Amygdala (tissue), 56 donors: ENCODE results near the gene HECTD1.

Experiments
- DNase-seq, 56 donors: peaks; one replicate each; lab custom pipeline; 2025; lab: John Stamatoyannopoulos, UW

The HECTD1 gene

GRCh38 chr14:31162910-31163649, 44.5 kb downstream of the HECTD1 start:
- no peak for DNase-seq

GRCh38 chr14:31161274-31161673, 46.3 kb downstream of the HECTD1 start:
- no peak for DNase-seq

DNA sequence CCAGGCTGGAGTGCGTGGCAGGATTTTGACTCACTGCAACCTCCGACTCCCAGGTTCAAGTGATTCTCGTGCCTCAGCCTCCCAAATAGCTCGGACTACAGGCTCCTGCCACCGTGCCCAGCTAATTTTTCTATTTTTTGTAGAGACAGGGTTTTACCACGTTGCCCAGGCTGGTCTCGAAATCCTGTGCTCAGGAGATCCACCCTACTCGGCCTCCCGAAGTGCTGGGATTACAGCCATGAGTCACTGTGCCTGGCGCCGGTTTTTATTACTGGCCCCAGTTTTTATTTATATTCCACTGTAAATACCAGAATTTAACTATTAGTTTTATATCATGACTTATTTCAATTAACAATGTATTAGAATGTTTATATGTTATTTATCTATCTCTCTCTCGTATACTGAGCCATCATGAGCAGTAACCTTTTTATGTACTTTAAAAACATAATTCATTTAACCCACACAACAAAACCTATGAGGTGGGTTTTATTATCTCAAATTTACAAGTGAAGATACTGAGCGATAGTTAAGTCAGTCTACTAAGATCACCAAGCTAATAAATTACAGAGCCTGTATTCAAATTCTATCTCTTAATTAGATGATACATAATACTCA, 47.8 kb downstream of the HECTD1 start:
- no peak for DNase-seq

- no peak for DNase-seq
Observed at GRCh38 chr14:31154956-31155355, 52.6 kb downstream of the HECTD1 start.

GRCh38 chr14:31142455-31143087, 65.0 kb downstream of the HECTD1 start:
- DNase-seq = no peak

GRCh38 chr14:31139301-31139847, 68.2 kb downstream of the HECTD1 start:
- no peak for DNase-seq

- no peak for DNase-seq
Observed at GRCh38 chr14:31138301-31138700, 69.3 kb downstream of the HECTD1 start.

- no peak for DNase-seq
Observed at GRCh38 chr14:31137214-31137889, 70.2 kb downstream of the HECTD1 start.

DNA sequence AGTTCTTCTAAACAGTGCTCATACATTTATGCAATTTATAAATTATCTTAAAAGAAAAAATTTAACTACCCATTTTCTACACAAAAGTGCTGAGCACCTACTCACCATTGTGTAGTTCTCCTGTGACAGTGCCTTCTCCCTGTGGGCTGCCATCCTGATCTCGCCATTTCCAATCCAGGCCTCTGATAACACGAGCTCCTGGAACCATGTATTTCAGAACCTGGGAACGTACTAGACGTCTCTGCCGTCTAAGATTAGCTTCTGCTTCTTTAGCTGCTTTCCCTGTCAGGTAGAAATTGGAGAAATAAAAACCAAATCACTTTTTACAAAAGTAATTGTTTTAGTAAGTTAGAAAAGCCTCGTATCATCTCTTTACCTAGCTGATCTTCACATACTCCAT, 74.5 kb downstream of the HECTD1 start:
- DNase-seq = no peak

DNA sequence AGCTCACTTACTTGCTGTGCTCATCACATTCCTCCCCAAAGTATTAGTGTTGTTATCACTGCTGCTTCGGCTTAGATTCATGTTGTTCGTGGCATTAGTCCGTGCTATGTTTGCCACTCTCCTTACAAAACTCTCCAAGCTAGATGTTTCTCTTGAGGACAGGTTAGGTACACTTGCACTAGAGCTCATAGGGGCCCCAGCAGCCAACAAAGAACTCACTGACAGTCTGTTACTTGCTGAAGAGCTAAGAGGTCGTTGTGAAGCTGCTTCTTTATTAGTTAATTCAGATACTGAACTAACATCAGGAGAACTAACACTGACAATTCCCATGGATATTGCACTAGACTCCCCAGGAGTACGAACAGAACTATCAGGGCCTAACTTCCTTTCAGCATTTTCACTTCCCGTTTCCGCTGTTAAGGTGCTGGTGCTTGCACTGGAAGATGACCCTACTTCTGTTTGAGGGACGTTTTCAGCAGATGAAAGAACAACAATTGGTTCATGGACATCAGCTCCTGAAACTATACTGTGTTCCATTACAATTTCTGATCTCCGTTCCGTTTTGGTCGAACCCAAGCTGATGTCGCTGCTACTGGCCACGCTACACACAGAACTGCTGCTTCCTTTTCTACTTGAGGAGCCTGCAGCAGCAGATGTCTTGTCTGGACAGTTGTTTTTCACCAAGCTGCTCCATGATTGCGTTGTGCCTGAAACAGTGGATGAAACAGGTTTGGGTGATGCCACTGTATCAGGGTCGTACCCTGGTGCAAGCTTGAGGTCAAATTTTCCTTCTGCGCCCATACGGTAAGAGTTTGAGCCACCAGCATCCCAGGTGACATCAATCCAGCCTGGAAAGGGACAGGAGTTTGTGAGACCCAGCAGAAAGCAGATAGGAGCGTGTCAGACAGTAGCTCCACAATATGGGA, 78.7 kb downstream of the HECTD1 start:
- peak in 1 of 56 donors; percentile 1 for DNase-seq

GRCh38 chr14:31127690-31128089, 79.9 kb downstream of the HECTD1 start:
- DNase-seq = no peak

GRCh38 chr14:31126680-31127079, 80.9 kb downstream of the HECTD1 start:
- no peak for DNase-seq

DNA sequence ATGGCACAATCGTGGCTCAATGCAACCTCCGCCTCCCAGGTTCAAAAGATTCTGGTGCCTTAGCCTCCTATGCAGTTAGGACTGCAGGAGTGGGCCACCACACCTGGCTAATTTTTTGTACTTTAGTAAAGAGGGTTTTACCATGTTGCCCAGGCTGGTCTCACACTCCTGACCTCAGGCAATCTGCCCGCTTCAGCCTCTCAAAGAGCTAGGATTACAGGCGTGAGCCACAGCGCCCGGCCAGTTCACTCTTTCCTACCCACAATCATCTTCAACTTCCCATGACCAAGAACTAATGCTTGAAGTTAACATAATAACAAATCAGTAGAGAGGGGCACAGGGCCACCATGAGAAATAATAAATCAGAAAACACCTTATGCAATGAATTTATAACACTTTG, 82.4 kb downstream of the HECTD1 start:
- DNase-seq = no peak

GRCh38 chr14:31124197-31124596, 83.4 kb downstream of the HECTD1 start:
- DNase-seq = no peak

DNA sequence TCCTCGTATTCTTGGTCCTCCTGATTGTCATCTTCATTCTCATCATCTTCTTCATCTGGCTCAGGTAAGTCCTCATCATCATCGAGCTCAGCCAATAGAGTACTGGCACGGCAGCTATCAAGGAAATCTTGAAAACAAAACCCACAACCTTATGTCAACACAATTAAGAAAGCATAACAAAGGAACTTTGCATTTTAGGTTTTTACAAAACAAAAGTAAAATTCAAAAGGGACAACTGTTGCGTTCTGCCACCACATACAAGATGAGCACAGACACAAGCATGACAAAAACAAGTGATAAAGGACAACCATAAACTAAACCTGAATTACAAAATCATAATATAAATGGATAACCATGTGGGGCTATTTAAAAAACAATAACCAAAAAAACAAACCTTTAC, 84.7 kb downstream of the HECTD1 start:
- DNase-seq = no peak

- DNase-seq = no peak
Observed at GRCh38 chr14:31122098-31122611, 85.4 kb downstream of the HECTD1 start.

- no peak for DNase-seq
Observed at GRCh38 chr14:31118892-31119291, 88.7 kb downstream of the HECTD1 start.

GRCh38 chr14:31113794-31114193, 93.8 kb downstream of the HECTD1 start:
- DNase-seq = no peak

DNA sequence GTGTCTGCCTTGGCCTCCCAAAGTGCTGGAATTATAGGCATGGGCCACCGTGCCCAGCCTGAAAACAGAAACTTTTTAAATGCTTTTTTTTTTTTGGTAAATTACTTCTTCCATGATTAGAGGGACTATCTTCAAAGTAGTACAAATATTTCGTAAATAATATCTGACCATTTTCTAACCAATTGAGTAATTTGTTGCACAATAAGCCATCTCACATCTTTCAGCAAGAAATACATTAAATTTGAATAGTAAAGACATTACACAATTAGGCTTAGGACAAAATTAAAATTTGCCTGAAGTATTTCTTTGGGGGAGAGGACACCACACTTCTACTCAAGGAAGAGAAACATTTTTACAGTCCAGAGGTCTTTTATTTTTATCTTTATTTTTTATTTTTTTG, 96.7 kb downstream of the HECTD1 start:
- DNase-seq = no peak

DNA sequence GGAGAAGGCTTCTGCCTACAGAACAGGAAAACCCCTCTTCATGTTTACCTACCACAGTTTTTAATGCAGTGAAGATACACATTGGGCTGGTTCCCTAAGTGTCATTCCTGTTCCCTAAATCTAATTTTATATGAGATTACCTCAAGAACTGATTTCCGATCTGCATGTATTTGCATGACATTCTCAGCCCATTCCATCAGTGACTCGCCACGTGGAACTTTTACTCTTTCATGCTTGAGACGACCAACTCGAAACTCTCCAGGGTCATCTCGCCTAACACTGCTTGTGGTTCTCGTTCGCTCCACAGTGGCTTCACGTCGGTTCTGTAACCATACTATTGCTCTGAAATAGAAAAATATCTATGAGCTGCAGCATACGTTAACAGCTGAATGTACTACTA, 98.3 kb downstream of the HECTD1 start:
- DNase-seq = no peak
